HG02981 (cell line): Measurements from ENCODE around the gene TPMT.
A peak's percentile ranks its signal among the peaks of the same experiment; 100 is the strongest.
"Not testable (repeated sequence)": the region's sequence is repeated elsewhere in the genome, so short reads cannot be mapped to it uniquely, and the experiment has no call there.

Experiments
- ATAC-seq: cut with Tn5 transposase; IDR thresholded peaks from one replicate; pipeline ENCODE4 v1.9.1; 2021; ENCODE audit warnings: mild to moderate bottlenecking, moderate library complexity; ENCODE audit not compliant: unreplicated experiment

Gene TPMT

GRCh38 chr6:18155864-18156421 is 1.1 kb upstream of the TPMT start:
- peak; percentile 24 for ATAC-seq

- peak; percentile 88 for ATAC-seq
These were observed 430 bp upstream of the TPMT start, which contains the start of gene KDM1B for GRCh38 chr6:18155150-18155863. KDM1B (plus strand) TSS chr6:18155422; CDS start chr6:18159896, 4,474 bp downstream.

- no peak for ATAC-seq
These were observed 1.6 kb downstream of the TPMT start for GRCh38 chr6:18153311-18153703.

GRCh38 chr6:18151801-18152200 is 3.1 kb downstream of the TPMT start:
- ATAC-seq, result no peak

- not testable (repeated sequence) for ATAC-seq
These were observed 3.5 kb downstream of the TPMT start for GRCh38 chr6:18151391-18151790.

- ATAC-seq, result no peak
These were observed 6.4 kb downstream of the TPMT start for GRCh38 chr6:18148304-18149025.

GRCh38 chr6:18147616-18148015 is 7.3 kb downstream of the TPMT start:
- ATAC-seq, result no peak

GRCh38 chr6:18147160-18147559 is 7.7 kb downstream of the TPMT start:
- ATAC-seq, result no peak

GRCh38 chr6:18142591-18142861 is 12.4 kb downstream of the TPMT start:
- no peak for ATAC-seq

GRCh38 chr6:18141805-18142590 is 12.9 kb downstream of the TPMT start:
- no peak for ATAC-seq

- no peak for ATAC-seq
These were observed 14.8 kb downstream of the TPMT start for GRCh38 chr6:18139935-18140621.

- no peak for ATAC-seq
These were observed 16.0 kb downstream of the TPMT start for GRCh38 chr6:18138906-18139305.

- ATAC-seq, result no peak
These were observed 18.6 kb downstream of the TPMT start for GRCh38 chr6:18136260-18136659.

- no peak for ATAC-seq
These were observed 19.7 kb downstream of the TPMT start for GRCh38 chr6:18135171-18135570.

GRCh38 chr6:18132346-18132745 is 22.5 kb downstream of the TPMT start:
- ATAC-seq, result no peak

- no peak for ATAC-seq
These were observed 28.8 kb downstream of the TPMT start for GRCh38 chr6:18126121-18126520.

GRCh38 chr6:18122128-18123093 is 32.5 kb downstream of the TPMT start, which contains the start of gene NHLRC1:
NHLRC1 (minus strand) TSS chr6:18122677; CDS start chr6:18122606, 71 bp downstream.
- peak; percentile 99 for ATAC-seq

- no peak for ATAC-seq
These were observed 33.2 kb downstream of the TPMT start for GRCh38 chr6:18121580-18122127.

GRCh38 chr6:18119236-18119635 is 35.6 kb downstream of the TPMT start:
- no peak for ATAC-seq
